ENCODE results near the gene ADD2.

DNA sequence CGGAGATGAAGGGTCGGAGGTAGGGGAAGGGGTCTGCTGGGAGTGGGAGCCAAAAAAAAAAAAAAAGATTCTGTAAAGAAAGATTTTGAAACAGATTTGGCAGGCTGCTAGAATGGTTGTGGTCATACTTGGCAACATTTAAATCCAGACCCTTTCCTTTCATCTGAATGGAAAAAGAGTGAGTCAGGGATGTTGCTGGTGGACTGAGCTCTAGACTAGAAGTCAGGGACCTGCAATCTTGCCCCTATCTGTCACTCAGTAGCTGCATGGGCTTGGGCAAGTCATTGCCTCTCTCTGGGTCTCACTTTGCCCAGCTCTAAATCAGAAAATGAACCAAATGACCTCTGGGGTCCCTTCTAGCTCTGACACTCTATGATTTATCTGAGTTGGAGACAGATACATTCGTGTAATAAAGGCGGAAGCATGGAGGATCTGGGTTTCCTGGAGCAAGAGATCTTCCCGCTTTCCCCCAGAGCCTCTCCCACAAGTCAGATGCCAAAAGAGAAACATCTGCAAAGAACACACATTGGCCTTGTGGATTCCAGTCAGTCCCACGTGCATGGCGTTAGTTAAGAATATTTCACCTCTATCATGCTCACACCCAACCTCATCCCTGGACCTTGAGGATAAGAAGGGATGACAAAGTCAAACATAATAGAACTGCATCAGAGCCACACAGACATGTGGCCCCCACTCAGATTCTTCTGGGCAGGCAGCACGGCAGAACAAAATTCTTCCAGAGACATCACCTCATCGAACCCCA, 58.5 kb downstream of the ADD2 start:
- TF ChIP-seq, protein P1, sequence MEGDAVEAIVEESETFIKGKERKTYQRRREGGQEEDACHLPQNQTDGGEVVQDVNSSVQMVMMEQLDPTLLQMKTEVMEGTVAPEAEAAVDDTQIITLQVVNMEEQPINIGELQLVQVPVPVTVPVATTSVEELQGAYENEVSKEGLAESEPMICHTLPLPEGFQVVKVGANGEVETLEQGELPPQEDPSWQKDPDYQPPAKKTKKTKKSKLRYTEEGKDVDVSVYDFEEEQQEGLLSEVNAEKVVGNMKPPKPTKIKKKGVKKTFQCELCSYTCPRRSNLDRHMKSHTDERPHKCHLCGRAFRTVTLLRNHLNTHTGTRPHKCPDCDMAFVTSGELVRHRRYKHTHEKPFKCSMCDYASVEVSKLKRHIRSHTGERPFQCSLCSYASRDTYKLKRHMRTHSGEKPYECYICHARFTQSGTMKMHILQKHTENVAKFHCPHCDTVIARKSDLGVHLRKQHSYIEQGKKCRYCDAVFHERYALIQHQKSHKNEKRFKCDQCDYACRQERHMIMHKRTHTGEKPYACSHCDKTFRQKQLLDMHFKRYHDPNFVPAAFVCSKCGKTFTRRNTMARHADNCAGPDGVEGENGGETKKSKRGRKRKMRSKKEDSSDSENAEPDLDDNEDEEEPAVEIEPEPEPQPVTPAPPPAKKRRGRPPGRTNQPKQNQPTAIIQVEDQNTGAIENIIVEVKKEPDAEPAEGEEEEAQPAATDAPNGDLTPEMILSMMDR (IDR thresholded peaks at IDR 0.05) = no peak
- TF ChIP-seq POLR2A (IDR thresholded peaks at IDR 0.05) (no peak), POLR2AphosphoS5 (IDR thresholded peaks at IDR 0.05; ENCODE audit: insufficient read depth in 1 of 2, low read depth in 1 of 2) (no peak)
